CD4-positive, alpha-beta memory T cell (primary cell): ENCODE data around the gene KDM3A. TPM values are rescaled to one million over a fixed set of nuclear protein-coding genes. Genes with fewer than 3 reads are reported as not detected.

Experiments
- CTCF ChIA-PET: fragments of 350-600 bp; sonication (Branson Sonifier 250); formaldehyde crosslinking; loops from one replicate; lab custom pipeline; 2021; ENCODE audit warnings: inconsistent platforms; ENCODE audit not compliant: partially characterized antibody; lab: Charles Lee
- POLR2A ChIA-PET: fragments of 350-600 bp; sonication (Branson Sonifier 250); formaldehyde crosslinking; loops from one replicate; lab custom pipeline; 2021; ENCODE audit not compliant: partially characterized antibody; lab: Charles Lee
- DNase-seq, 5 donors: peaks; one replicate each; pipeline versions ENCODE4 v3.0.0 to v3.0.0-alpha.2; 2020 to 2022; ENCODE audit warnings: mixed read lengths in 1 of 5
- H3K27ac ChIP-seq: one replicate; pipeline ENCODE4 v1.7.0; 2013; ENCODE audit warnings: low read depth, low read length
- H3K27me3 ChIP-seq: 2 replicates; pipeline ENCODE4 v1.7.0; 2013; ENCODE audit warnings: mild to moderate bottlenecking, low read length, moderate library complexity; ENCODE audit not compliant: insufficient read depth
- H3K36me3 ChIP-seq: 2 replicates; pipeline ENCODE4 v1.7.0; 2013; ENCODE audit warnings: mild to moderate bottlenecking, low read length, moderate library complexity; ENCODE audit not compliant: insufficient read depth
- H3K4me1 ChIP-seq: 2 replicates; pipeline ENCODE4 v1.7.0; 2013; ENCODE audit warnings: mild to moderate bottlenecking, low read length, moderate library complexity; ENCODE audit not compliant: insufficient read depth
- H3K4me3 ChIP-seq, 2 donors: one replicate each; pipeline ENCODE4 v1.7.0; 2013; ENCODE audit warnings: low read length in 2 of 2, mild to moderate bottlenecking in 1 of 2
- H3K9me3 ChIP-seq, 2 donors: one replicate each; pipeline ENCODE4 v1.7.0; 2013; ENCODE audit warnings: low read length in 2 of 2, control low read depth in 1 of 2; ENCODE audit not compliant: control insufficient read depth in 1 of 2
- H3K27ac Mint-ChIP-seq, 7 donors: one replicate each; pipeline ENCODE4 v1.8.0; 2020 to 2021; ENCODE audit warnings: mixed read lengths in 7 of 7, mild to moderate bottlenecking in 6 of 7, inconsistent platforms in 3 of 7, moderate library complexity in 3 of 7
- H3K27me3 Mint-ChIP-seq, 2 donors: one replicate each; pipeline ENCODE4 v1.8.0; 2020 to 2021; ENCODE audit warnings: mixed read lengths in 2 of 2
- H3K36me3 Mint-ChIP-seq, 2 donors: one replicate each; pipeline ENCODE4 v1.8.0; 2020 to 2021; ENCODE audit warnings: mixed read lengths in 2 of 2, inconsistent platforms in 1 of 2, mild to moderate bottlenecking in 1 of 2
- H3K4me1 Mint-ChIP-seq, 4 donors: one replicate each; pipeline ENCODE4 v1.8.0; 2020 to 2021; ENCODE audit warnings: mixed read lengths in 4 of 4, mild to moderate bottlenecking in 1 of 4
- H3K4me3 Mint-ChIP-seq, 8 donors: one replicate each; pipeline ENCODE4 v1.8.0; 2020 to 2021; ENCODE audit warnings: mixed read lengths in 8 of 8, mild to moderate bottlenecking in 7 of 8, moderate library complexity in 6 of 8, inconsistent platforms in 3 of 8
- H3K9me3 Mint-ChIP-seq, 8 donors: one replicate each; pipeline ENCODE4 v1.8.0; 2020 to 2021; ENCODE audit warnings: mixed read lengths in 8 of 8, mild to moderate bottlenecking in 5 of 8, inconsistent platforms in 3 of 8, moderate library complexity in 1 of 8
- intact Hi-C: fragments of 100-400 bp; cut with micrococcal nuclease; formaldehyde crosslinking; loops from one replicate; pipeline ENCODE4 v1.15.1; 2023
- polyA plus RNA-seq, 2 donors: library from polyadenylated mRNA; unstranded; fragments of 300-500 nt; fragmentation: Illumina TruSeq; gene quantifications; one replicate each; pipeline ENCODE4 v1.2.3, GENCODE V29; 2021
- total RNA-seq, 2 experiments: library from RNA; stranded (reverse); gene quantifications; one replicate each; pipeline ENCODE4 v1.2.3, GENCODE V29; 2021

Gene KDM3A
- total and polyA plus RNA-seq, 4 experiments from 2014 or later = 17.2 to 164 (median 99.1) TPM

GRCh38 chr2:86485802-86486201 is 44.6 kb downstream of the KDM3A start:
- Histone ChIP-seq H3K27me3 (no peaks in the 10 kb centered on the region), H3K27ac (no peak overlapping the region), H3K4me1 (no peaks in the 10 kb centered on the region), H3K9me3 (no peaks in the 10 kb centered on the region), H3K36me3 (peaks cover 93% of the 10 kb centered on the region), H3K4me3 (no peak overlapping the region)
- ChIA-PET POLR2A (no interaction called here), CTCF (interaction anchor here (1.3 kb wide), 1 partner anchor 189 kb away, joined by 5 read pairs; no protein-coding TSS in a partner anchor)
- Mint-ChIP-seq H3K27ac (peak overlapping the region in 4 of 7 donors; percentile 4 to 77 (median 48)), H3K9me3 (no peaks in the 10 kb centered on the region), H3K4me3 (no peak overlapping the region), H3K4me1 (peaks cover 0 to 12% (median 8%) of the 10 kb centered on the region in 4 donors), H3K27me3 (no peaks in the 10 kb centered on the region), H3K36me3 (peaks cover 92 to 96% of the 10 kb centered on the region in 2 donors)
- intact Hi-C loops = no loop called here
- no peak for DNase-seq

GRCh38 chr2:86487062-86487461 is 45.9 kb downstream of the KDM3A start:
- Histone ChIP-seq H3K27ac (no peak overlapping the region), H3K4me3 (no peak overlapping the region), H3K4me1 (no peaks in the 10 kb centered on the region), H3K27me3 (no peaks in the 10 kb centered on the region), H3K9me3 (no peaks in the 10 kb centered on the region), H3K36me3 (peaks cover 96% of the 10 kb centered on the region)
- Mint-ChIP-seq H3K36me3 (peaks cover 96 to 98% of the 10 kb centered on the region in 2 donors), H3K27ac (peak overlapping the region in 2 of 7 donors; percentile 56 to 84), H3K27me3 (no peaks in the 10 kb centered on the region), H3K4me3 (no peak overlapping the region), H3K9me3 (no peaks in the 10 kb centered on the region), H3K4me1 (peaks cover 0 to 8% (median 6%) of the 10 kb centered on the region in 4 donors)
- ChIA-PET CTCF (interaction anchor here (0.7 to 1.4 kb wide), 5 partner anchors 12 to 352 kb away, joined by 3 to 4 read pairs (median 3); no protein-coding TSS in a partner anchor), POLR2A (interaction anchor here (0.9 to 1.6 kb wide), 3 partner anchors 19 to 136 kb away, joined by 3 to 7 read pairs (median 3); partner anchors contain the start of gene KDM3A)
- intact Hi-C loops = no loop called here
- DNase-seq = no peak

GRCh38 chr2:86488561-86489250 is 47.5 kb downstream of the KDM3A start:
- peak overlapping the region in 4 of 7 donors; percentile 36 to 79 (median 62) for H3K27ac Mint-ChIP-seq
- peaks cover 90% of the 10 kb centered on the region for H3K36me3 ChIP-seq
- ChIA-PET POLR2A (interaction anchor here (0.7 to 1.0 kb wide), 2 partner anchors 8 to 9 kb away, joined by 3 to 4 read pairs; no protein-coding TSS in a partner anchor), CTCF (interaction anchor here (1.1 kb wide), 1 partner anchor 15 kb away, joined by 3 read pairs; no protein-coding TSS in a partner anchor)
- no peak overlapping the region for H3K27ac ChIP-seq
- intact Hi-C loops = no loop called here
- no peaks in the 10 kb centered on the region for H3K27me3 Mint-ChIP-seq
- H3K36me3 Mint-ChIP-seq = peaks cover 91 to 95% of the 10 kb centered on the region in 2 donors
- H3K4me3 Mint-ChIP-seq = no peak overlapping the region
- no peaks in the 10 kb centered on the region for H3K27me3 ChIP-seq
- H3K9me3 ChIP-seq = no peaks in the 10 kb centered on the region
- H3K4me1 ChIP-seq = no peaks in the 10 kb centered on the region
- DNase-seq = no peak
- H3K4me3 ChIP-seq = no peak overlapping the region
- peaks cover 0 to 7% (median 5%) of the 10 kb centered on the region in 4 donors for H3K4me1 Mint-ChIP-seq
- H3K9me3 Mint-ChIP-seq = no peaks in the 10 kb centered on the region

- H3K36me3 Mint-ChIP-seq = peaks cover 91 to 95% of the 10 kb centered on the region in 2 donors
- peak overlapping the region in 3 of 7 donors; percentile 2 to 22 (median 5) for H3K27ac Mint-ChIP-seq
- peaks cover 6 to 13% (median 8%) of the 10 kb centered on the region in 4 donors for H3K4me1 Mint-ChIP-seq
- CTCF ChIA-PET = no interaction called here
- no peak overlapping the region for H3K4me3 ChIP-seq
- peaks cover 81% of the 10 kb centered on the region for H3K36me3 ChIP-seq
- POLR2A ChIA-PET = no interaction called here
- no peaks in the 10 kb centered on the region for H3K9me3 ChIP-seq
- H3K27ac ChIP-seq = no peak overlapping the region
- H3K27me3 Mint-ChIP-seq = no peaks in the 10 kb centered on the region
- H3K4me1 ChIP-seq = no peaks in the 10 kb centered on the region
- intact Hi-C loops = no loop called here
- DNase-seq = no peak
- no peaks in the 10 kb centered on the region for H3K27me3 ChIP-seq
- H3K9me3 Mint-ChIP-seq = no peaks in the 10 kb centered on the region
- no peak overlapping the region for H3K4me3 Mint-ChIP-seq
These were observed 48.4 kb downstream of the KDM3A start for GRCh38 chr2:86489542-86489941.

- no peaks in the 10 kb centered on the region for H3K27me3 Mint-ChIP-seq
- ChIA-PET CTCF (no interaction called here), POLR2A (no interaction called here)
- Histone ChIP-seq H3K27me3 (no peaks in the 10 kb centered on the region), H3K4me1 (no peaks in the 10 kb centered on the region), H3K27ac (no peak overlapping the region), H3K36me3 (peaks cover 74% of the 10 kb centered on the region), H3K4me3 (no peak overlapping the region), H3K9me3 (no peaks in the 10 kb centered on the region)
- intact Hi-C loops = no loop called here
- DNase-seq = no peak
- peak overlapping the region in 4 of 7 donors; percentile 5 to 60 (median 38) for H3K27ac Mint-ChIP-seq
- no peaks in the 10 kb centered on the region for H3K9me3 Mint-ChIP-seq
- H3K4me3 Mint-ChIP-seq = no peak overlapping the region
- H3K4me1 Mint-ChIP-seq = peaks cover 7 to 14% (median 9%) of the 10 kb centered on the region in 4 donors
- peaks cover 90 to 93% of the 10 kb centered on the region in 2 donors for H3K36me3 Mint-ChIP-seq
These were observed 49.1 kb downstream of the KDM3A start for GRCh38 chr2:86490245-86490644.

- ChIA-PET POLR2A (interaction anchor here (1.2 kb wide), 1 partner anchor 9 kb away, joined by 3 read pairs; no protein-coding TSS in a partner anchor), CTCF (no interaction called here)
- no peaks in the 10 kb centered on the region for H3K9me3 ChIP-seq
- Mint-ChIP-seq H3K27ac (peak overlapping the region in 3 of 7 donors; percentile 8 to 47 (median 29)), H3K36me3 (peaks cover 90 to 92% of the 10 kb centered on the region in 2 donors), H3K4me3 (no peak overlapping the region), H3K9me3 (peaks cover 0 to 5% (median 0%) of the 10 kb centered on the region in 8 donors), H3K27me3 (no peaks in the 10 kb centered on the region), H3K4me1 (peaks cover 10 to 20% (median 12%) of the 10 kb centered on the region in 4 donors)
- intact Hi-C loops = no loop called here
- H3K27ac ChIP-seq = no peak overlapping the region
- no peak for DNase-seq
- H3K27me3 ChIP-seq = no peaks in the 10 kb centered on the region
- peaks cover 66% of the 10 kb centered on the region for H3K36me3 ChIP-seq
- no peaks in the 10 kb centered on the region for H3K4me1 ChIP-seq
- H3K4me3 ChIP-seq = no peak overlapping the region
These were observed 49.9 kb downstream of the KDM3A start for GRCh38 chr2:86491088-86491487.

GRCh38 chr2:86492048-86492453 is 50.9 kb downstream of the KDM3A start:
- no peaks in the 10 kb centered on the region for H3K27me3 ChIP-seq
- peaks cover 60% of the 10 kb centered on the region for H3K36me3 ChIP-seq
- Mint-ChIP-seq H3K27me3 (no peaks in the 10 kb centered on the region), H3K4me1 (peaks cover 10 to 25% (median 12%) of the 10 kb centered on the region in 4 donors), H3K4me3 (no peak overlapping the region), H3K27ac (peak overlapping the region in 1 of 7 donors; percentile 44), H3K9me3 (peaks cover 0 to 5% (median 0%) of the 10 kb centered on the region in 8 donors), H3K36me3 (peaks cover 88 to 90% of the 10 kb centered on the region in 2 donors)
- no peak overlapping the region for H3K4me3 ChIP-seq
- no peak for DNase-seq
- POLR2A ChIA-PET = interaction anchor here (0.9 to 1.2 kb wide), 2 partner anchors 9 kb away, joined by 3 read pairs; no protein-coding TSS in a partner anchor
- intact Hi-C loops = no loop called here
- no peaks in the 10 kb centered on the region for H3K4me1 ChIP-seq
- CTCF ChIA-PET = no interaction called here
- no peak overlapping the region for H3K27ac ChIP-seq
- no peaks in the 10 kb centered on the region for H3K9me3 ChIP-seq
